Activated naive CD8-positive, alpha-beta T cell (primary cell): ENCODE results near the gene APLNR.

ENCODE experiments used
- H3K27ac Mint-ChIP-seq: one replicate; pipeline ENCODE4 v1.8.0; 2021; ENCODE audit warnings: mixed read lengths
- H3K27me3 Mint-ChIP-seq: one replicate; pipeline ENCODE4 v1.8.0; 2021; ENCODE audit warnings: mixed read lengths
- H3K36me3 Mint-ChIP-seq: one replicate; pipeline ENCODE4 v1.8.0; 2021; ENCODE audit warnings: mixed read lengths
- H3K4me1 Mint-ChIP-seq: one replicate; pipeline ENCODE4 v1.8.0; 2021; ENCODE audit warnings: low read depth, mixed read lengths
- H3K4me3 Mint-ChIP-seq: one replicate; pipeline ENCODE4 v1.8.0; 2021; ENCODE audit warnings: mild to moderate bottlenecking, mixed read lengths
- H3K9me3 Mint-ChIP-seq: one replicate; pipeline ENCODE4 v1.8.0; 2021; ENCODE audit warnings: low read depth, mixed read lengths

APLNR gene

GRCh38 chr11:57239348-57239747 is 2.3 kb upstream of the APLNR start:
- H3K4me3 Mint-ChIP-seq = no peak overlapping the region
- H3K36me3 Mint-ChIP-seq = no peaks in the 10 kb centered on the region
- H3K4me1 Mint-ChIP-seq = peaks cover 6% of the 10 kb centered on the region
- H3K9me3 Mint-ChIP-seq = no peaks in the 10 kb centered on the region
- H3K27me3 Mint-ChIP-seq = peaks cover 32% of the 10 kb centered on the region
- H3K27ac Mint-ChIP-seq = no peak overlapping the region

- Mint-ChIP-seq H3K27ac (no peak overlapping the region), H3K27me3 (peaks cover 43% of the 10 kb centered on the region), H3K4me1 (peaks cover 8% of the 10 kb centered on the region), H3K36me3 (no peaks in the 10 kb centered on the region), H3K4me3 (no peak overlapping the region), H3K9me3 (no peaks in the 10 kb centered on the region)
Measured at GRCh38 chr11:57235761-57236703, 1.0 kb downstream of the APLNR start.

DNA sequence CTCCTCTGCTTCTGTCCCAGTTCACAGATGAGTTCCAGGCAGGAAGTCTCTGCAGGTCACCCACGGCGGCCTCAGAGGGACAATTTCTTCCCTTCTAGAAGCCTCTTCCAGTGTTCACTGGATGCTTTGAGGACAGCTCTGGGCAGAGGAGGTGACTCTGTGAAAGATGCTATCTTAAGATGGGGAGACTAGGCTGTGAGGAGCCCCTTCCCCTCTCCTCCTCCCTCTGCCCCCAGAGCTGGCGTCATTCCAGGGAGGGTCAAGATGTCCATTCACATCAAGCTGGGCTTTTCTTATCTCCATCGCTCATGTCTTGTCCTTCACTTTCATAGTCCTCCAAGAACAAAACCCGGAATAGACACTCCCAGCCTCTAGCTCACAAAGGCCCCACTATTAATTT is 3.3 kb downstream of the APLNR start:
- no peak overlapping the region for H3K4me3 Mint-ChIP-seq
- peaks cover 45% of the 10 kb centered on the region for H3K27me3 Mint-ChIP-seq
- H3K36me3 Mint-ChIP-seq = no peaks in the 10 kb centered on the region
- H3K4me1 Mint-ChIP-seq = peaks cover 8% of the 10 kb centered on the region
- H3K27ac Mint-ChIP-seq = no peak overlapping the region
- no peaks in the 10 kb centered on the region for H3K9me3 Mint-ChIP-seq

DNA sequence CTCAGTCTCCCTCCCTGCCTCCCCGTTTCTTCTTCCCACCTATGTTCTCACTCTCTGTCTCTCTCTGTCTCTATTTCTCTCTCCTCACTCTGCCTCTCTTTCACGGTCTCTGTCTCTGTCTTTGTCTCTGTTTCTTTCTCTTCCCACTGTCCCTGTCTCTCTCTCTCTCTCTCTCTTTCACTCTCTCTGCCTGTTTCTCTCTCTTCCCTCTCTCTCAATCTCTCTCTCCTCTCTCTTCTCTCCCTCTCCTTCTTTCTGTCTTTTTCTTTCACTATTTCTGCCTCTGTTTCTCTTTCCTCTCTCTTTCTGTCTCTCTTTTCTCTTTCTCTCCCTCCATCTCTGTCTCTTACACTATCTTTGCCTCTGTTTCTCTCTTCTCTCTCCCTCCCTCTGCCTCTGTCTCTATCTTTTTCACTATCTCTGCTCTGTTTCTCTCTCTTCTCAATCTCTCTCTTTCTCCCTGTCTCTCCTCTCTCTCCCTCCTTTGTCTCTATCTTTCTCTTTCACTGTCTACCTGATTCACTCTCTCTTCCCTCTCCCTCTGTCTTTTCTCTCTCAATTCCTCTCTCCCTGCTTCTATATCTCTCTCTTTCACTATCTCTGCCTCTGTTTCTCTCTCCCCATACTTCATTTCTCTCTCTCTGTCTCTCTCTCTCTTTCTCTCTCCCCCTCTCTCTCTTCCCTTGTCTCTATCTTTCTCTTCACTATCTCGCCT is 5.4 kb downstream of the APLNR start:
- Mint-ChIP-seq H3K27me3 (peaks cover 34% of the 10 kb centered on the region), H3K4me1 (peaks cover 2% of the 10 kb centered on the region), H3K4me3 (no peak overlapping the region), H3K27ac (no peak overlapping the region), H3K9me3 (no peaks in the 10 kb centered on the region), H3K36me3 (no peaks in the 10 kb centered on the region)

DNA sequence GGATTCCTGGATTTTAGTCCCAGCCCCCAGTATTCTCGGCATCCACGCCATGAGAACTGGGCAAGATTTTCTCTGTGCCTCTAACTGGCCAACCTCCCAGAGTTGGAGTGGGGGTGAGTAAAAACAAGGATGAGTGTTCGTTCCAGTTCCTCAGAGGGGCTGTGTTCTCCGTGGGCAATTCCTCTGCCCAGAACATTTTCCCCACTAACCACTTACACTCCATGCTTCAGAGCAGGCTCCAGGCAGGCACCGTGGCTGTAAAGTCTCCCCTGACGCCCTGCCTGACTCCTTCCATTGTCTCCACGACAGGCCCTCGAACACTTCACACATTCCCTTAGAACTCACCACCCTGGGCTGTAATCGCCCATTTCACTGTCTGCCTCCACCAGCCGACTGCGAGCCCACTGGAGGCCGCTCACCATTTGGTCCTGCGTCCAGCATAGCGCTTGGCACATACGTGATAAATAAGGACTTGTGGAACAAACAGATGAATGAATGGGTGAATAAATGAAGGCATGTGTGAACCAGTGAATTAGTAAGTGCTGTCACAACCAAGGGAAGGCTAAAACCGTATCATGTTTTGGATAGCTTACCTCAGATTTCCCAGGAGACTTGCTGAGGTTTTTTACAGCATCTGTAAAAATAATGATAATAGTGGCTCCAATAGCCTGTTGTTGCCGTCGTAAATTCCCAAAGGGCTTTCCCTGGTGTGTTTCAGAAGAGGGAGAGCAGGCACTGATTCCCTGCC is 6.1 kb downstream of the APLNR start:
- Mint-ChIP-seq H3K4me3 (no peak overlapping the region), H3K36me3 (no peaks in the 10 kb centered on the region), H3K27ac (no peak overlapping the region), H3K27me3 (peaks cover 33% of the 10 kb centered on the region), H3K9me3 (no peaks in the 10 kb centered on the region), H3K4me1 (peaks cover 2% of the 10 kb centered on the region)

DNA sequence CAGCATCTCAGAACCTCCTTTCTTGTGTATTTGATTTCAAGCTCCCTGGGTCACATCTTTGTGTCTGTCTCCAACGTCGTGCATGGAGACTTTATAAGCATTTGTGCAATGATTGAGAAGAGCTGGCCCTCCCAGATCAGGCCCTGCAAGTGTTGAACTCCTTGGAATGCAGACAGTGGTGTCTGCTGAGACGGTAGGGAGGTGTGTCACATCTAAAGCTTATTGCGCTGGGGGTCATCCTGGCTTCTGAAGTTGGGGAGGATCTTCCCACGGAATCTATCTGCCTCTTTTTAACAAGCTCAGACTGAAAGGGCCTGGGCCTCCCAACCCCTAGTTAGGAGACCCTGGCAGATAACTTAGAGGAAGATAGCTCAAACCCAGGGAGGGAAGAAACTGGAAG is 6.7 kb downstream of the APLNR start:
- no peak overlapping the region for H3K4me3 Mint-ChIP-seq
- H3K9me3 Mint-ChIP-seq = no peaks in the 10 kb centered on the region
- H3K27me3 Mint-ChIP-seq = peaks cover 27% of the 10 kb centered on the region
- H3K4me1 Mint-ChIP-seq = peaks cover 2% of the 10 kb centered on the region
- no peak overlapping the region for H3K27ac Mint-ChIP-seq
- H3K36me3 Mint-ChIP-seq = no peaks in the 10 kb centered on the region

- H3K9me3 Mint-ChIP-seq = no peaks in the 10 kb centered on the region
- peaks cover 2% of the 10 kb centered on the region for H3K4me1 Mint-ChIP-seq
- H3K27me3 Mint-ChIP-seq = peaks cover 20% of the 10 kb centered on the region
- H3K4me3 Mint-ChIP-seq = no peak overlapping the region
- no peak overlapping the region for H3K27ac Mint-ChIP-seq
- H3K36me3 Mint-ChIP-seq = no peaks in the 10 kb centered on the region
Measured at GRCh38 chr11:57228600-57228999, 8.4 kb downstream of the APLNR start.

DNA sequence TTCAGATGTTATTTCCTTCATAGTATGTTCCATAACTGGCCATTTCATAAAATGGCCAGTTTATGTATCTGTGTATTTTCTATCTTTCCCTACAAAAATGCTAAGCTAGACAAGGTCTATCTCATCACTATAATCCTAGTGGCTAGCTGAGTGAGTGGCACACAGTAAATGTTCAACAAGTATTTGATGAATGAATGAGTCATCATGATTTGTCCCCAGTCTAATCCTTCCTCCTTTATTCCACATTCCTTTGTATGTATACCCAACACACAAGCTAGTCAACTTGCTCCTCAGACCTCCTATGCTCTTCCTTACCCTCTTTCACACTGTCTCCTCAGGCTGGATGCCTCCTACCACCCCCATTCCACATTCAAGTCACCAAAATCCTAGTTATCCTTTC is 12.5 kb downstream of the APLNR start:
- H3K4me1 Mint-ChIP-seq = no peaks in the 10 kb centered on the region
- no peaks in the 10 kb centered on the region for H3K36me3 Mint-ChIP-seq
- no peak overlapping the region for H3K27ac Mint-ChIP-seq
- peaks cover 2% of the 10 kb centered on the region for H3K27me3 Mint-ChIP-seq
- no peaks in the 10 kb centered on the region for H3K9me3 Mint-ChIP-seq
- no peak overlapping the region for H3K4me3 Mint-ChIP-seq

DNA sequence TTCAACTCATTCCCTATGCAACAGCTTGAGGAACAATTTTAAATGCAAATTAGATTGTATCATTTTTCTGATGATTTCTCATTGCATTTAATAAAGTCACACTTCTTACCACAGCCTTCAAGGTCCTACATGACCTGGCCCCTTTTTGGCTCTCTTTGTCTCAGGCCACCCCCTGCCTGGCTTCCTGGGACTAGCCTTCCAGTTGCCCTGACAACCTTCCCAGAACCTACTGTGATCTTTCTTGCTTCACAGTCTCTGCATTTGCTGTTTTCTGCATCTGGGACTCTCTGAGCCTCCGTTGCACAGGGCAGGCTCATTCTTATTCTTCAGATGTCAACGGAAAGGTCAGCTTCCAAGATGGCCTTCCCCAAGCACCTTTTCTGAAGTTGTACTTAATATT is 12.9 kb downstream of the APLNR start:
- Mint-ChIP-seq H3K27ac (no peak overlapping the region), H3K4me3 (no peak overlapping the region), H3K27me3 (peaks cover 2% of the 10 kb centered on the region), H3K36me3 (no peaks in the 10 kb centered on the region), H3K9me3 (no peaks in the 10 kb centered on the region), H3K4me1 (no peaks in the 10 kb centered on the region)

DNA sequence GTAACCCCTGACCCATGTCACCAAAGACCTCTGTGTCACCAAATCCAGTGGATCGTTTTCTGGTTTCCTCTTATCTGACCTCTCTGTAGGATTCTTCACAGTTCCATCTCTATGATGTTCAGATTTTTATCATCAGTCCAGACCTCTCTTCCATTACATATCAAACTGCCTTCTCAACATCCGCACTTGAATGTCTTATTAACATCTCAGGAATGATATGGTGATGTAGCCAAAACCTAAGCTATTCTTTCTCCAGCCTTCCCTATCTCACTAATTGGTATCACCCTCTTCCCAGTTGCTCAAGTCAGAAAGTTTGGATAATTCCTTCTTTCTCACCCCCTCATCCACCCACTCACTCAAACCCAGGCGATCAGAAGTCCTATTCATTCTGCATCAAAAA is 13.4 kb downstream of the APLNR start:
- Mint-ChIP-seq H3K27ac (no peak overlapping the region), H3K4me1 (no peaks in the 10 kb centered on the region), H3K4me3 (no peak overlapping the region), H3K27me3 (peaks cover 2% of the 10 kb centered on the region), H3K9me3 (no peaks in the 10 kb centered on the region), H3K36me3 (no peaks in the 10 kb centered on the region)

DNA sequence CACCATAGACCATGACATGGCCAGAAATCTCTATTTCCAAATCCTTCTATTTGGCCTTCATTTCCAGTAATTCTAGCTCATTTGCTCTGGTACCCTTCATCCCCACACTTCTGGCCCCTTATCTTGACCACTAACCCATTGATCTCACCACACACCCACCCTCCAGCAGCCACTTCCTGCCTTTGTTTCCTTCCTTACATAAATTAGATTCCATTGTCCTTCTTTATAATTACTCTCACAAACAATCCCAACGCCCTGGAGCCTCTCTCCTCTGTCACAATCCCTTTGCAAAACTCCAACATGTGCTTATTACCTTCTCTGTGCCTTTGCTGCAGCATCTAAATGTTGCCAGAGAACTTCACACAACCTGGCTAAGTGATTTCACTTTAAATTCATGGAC is 14.8 kb downstream of the APLNR start:
- Mint-ChIP-seq H3K36me3 (no peaks in the 10 kb centered on the region), H3K9me3 (no peaks in the 10 kb centered on the region), H3K27me3 (peaks cover 7% of the 10 kb centered on the region), H3K27ac (no peak overlapping the region), H3K4me1 (no peaks in the 10 kb centered on the region), H3K4me3 (no peak overlapping the region)

DNA sequence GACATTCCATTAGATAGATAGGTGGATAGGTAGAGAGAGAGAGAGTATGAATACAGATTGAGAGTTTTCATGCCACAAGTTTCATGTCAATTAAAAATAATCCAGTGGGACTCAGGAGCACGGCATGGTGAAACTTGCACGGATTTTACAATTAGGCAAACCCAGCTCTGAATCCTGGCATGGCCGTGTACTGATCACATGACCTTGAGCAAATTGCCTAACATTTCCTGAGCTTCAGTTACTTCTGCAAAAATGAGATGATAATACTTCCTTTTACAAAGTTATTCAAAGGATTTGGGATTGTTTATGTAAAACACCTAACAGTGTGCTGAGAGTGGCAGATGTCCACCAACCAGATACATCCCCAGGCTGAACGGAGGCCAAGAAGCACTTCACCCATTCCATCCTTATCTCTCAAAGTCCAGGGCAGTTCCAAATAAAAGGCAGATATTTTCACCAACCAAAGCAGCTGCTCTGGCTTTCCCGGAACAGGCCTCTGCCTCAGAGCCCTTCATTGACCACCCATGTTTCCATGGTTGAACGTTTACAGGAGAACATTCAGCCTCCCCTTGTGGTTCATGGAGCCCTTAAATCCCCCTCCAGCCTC is 17.9 kb downstream of the APLNR start:
- H3K36me3 Mint-ChIP-seq = no peaks in the 10 kb centered on the region
- no peak overlapping the region for H3K27ac Mint-ChIP-seq
- H3K9me3 Mint-ChIP-seq = no peaks in the 10 kb centered on the region
- peaks cover 7% of the 10 kb centered on the region for H3K27me3 Mint-ChIP-seq
- H3K4me1 Mint-ChIP-seq = no peaks in the 10 kb centered on the region
- no peak overlapping the region for H3K4me3 Mint-ChIP-seq

- Mint-ChIP-seq H3K36me3 (no peaks in the 10 kb centered on the region), H3K27ac (no peak overlapping the region), H3K27me3 (peaks cover 7% of the 10 kb centered on the region), H3K9me3 (no peaks in the 10 kb centered on the region), H3K4me3 (no peak overlapping the region), H3K4me1 (no peaks in the 10 kb centered on the region)
Measured at GRCh38 chr11:57217053-57217452, 20.0 kb downstream of the APLNR start.

DNA sequence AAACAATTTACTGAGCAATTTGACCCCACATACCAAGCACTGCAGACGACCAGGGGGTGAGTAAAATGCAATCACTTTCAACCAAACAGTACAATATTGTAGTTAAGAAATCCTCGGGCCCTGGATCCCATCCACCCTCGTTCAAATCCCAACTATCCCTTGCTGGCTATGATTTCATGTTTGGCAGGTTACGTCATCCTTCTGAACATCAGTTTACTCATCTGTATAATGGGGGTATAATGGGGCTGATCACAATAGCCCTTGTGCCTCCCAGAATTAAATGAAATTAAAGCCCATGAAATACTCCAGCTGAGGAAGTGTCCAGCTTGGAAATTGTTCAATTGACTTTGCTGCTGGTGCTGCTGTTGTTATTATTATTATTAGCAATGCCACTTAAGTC is 20.6 kb downstream of the APLNR start:
- Mint-ChIP-seq H3K4me3 (no peak overlapping the region), H3K9me3 (no peaks in the 10 kb centered on the region), H3K4me1 (no peaks in the 10 kb centered on the region), H3K36me3 (no peaks in the 10 kb centered on the region), H3K27ac (no peak overlapping the region), H3K27me3 (peaks cover 7% of the 10 kb centered on the region)

- H3K9me3 Mint-ChIP-seq = no peaks in the 10 kb centered on the region
- H3K27ac Mint-ChIP-seq = no peak overlapping the region
- H3K36me3 Mint-ChIP-seq = no peaks in the 10 kb centered on the region
- H3K4me3 Mint-ChIP-seq = no peak overlapping the region
- H3K27me3 Mint-ChIP-seq = peaks cover 7% of the 10 kb centered on the region
- no peaks in the 10 kb centered on the region for H3K4me1 Mint-ChIP-seq
Measured at GRCh38 chr11:57214494-57214893, 22.6 kb downstream of the APLNR start.
